Astrocyte (in vitro differentiated cells and primary cell): ENCODE data around the gene PPP2R5E.

Source experiments
- CTCF ChIP-seq: IDR thresholded peaks from 2 replicates; pipeline ENCODE4 v1.5.1; 2011; ENCODE audit warnings: low read depth, mild to moderate bottlenecking, inconsistent platforms, low read length, moderate library complexity; ENCODE audit not compliant: insufficient read depth
- EZH2 ChIP-seq: IDR thresholded peaks from 2 replicates; pipeline ENCODE4 v1.6.1; 2012; ENCODE audit warnings: mild to moderate bottlenecking, low read length, inconsistent platforms; ENCODE audit not compliant: insufficient read depth

- TF ChIP-seq EZH2 (no peak), CTCF (no peak)
Observed at GRCh38 chr14:63493246-63493645, 49.9 kb downstream of the PPP2R5E start.
